Activated naive CD4-positive, alpha-beta T cell treated with anti-CD3 and anti-CD28 coated beads, Interleukin-2, amount 50 U/mL, for 24 hours (primary cell): ENCODE measurements around the gene ATP2A3.

ENCODE experiments used
- H3K27ac Mint-ChIP-seq: one replicate; pipeline ENCODE4 v1.8.0; 2021; ENCODE audit warnings: mild to moderate bottlenecking, mixed read lengths
- H3K27me3 Mint-ChIP-seq: one replicate; pipeline ENCODE4 v1.8.0; 2021; ENCODE audit warnings: mixed read lengths
- H3K36me3 Mint-ChIP-seq: one replicate; pipeline ENCODE4 v1.8.0; 2021; ENCODE audit warnings: mixed read lengths
- H3K4me1 Mint-ChIP-seq: one replicate; pipeline ENCODE4 v1.8.0; 2021; ENCODE audit warnings: mixed read lengths
- H3K4me3 Mint-ChIP-seq: one replicate; pipeline ENCODE4 v1.8.0; 2021; ENCODE audit warnings: mild to moderate bottlenecking, mixed read lengths
- H3K9me3 Mint-ChIP-seq: one replicate; pipeline ENCODE4 v1.8.0; 2021; ENCODE audit warnings: mixed read lengths

The ATP2A3 gene

GRCh38 chr17:3964203-3965117 lies at the start of gene ATP2A3:
Gene ATP2A3 (minus strand): TSS chr17:3964437. CDS start chr17:3964291, 146 bp downstream.
- peak within 1 kb of the TSS; percentile 89 for H3K27ac Mint-ChIP-seq
- peaks cover 46% of the 10 kb centered on the region for H3K4me1 Mint-ChIP-seq
- H3K36me3 Mint-ChIP-seq = peaks cover 2% of the 10 kb centered on the region
- H3K4me3 Mint-ChIP-seq = peak within 1 kb of the TSS; percentile 90
- H3K27me3 Mint-ChIP-seq = no peaks in the 10 kb centered on the region
- no peaks in the 10 kb centered on the region for H3K9me3 Mint-ChIP-seq

GRCh38 chr17:4010754-4011153 lies 46.5 kb upstream of the ATP2A3 start:
- no peaks in the 10 kb centered on the region for H3K27me3 Mint-ChIP-seq
- H3K36me3 Mint-ChIP-seq = peaks cover 11% of the 10 kb centered on the region
- H3K4me1 Mint-ChIP-seq = no peaks in the 10 kb centered on the region
- H3K9me3 Mint-ChIP-seq = no peaks in the 10 kb centered on the region
- no peak overlapping the region for H3K4me3 Mint-ChIP-seq
- no peak overlapping the region for H3K27ac Mint-ChIP-seq

- Mint-ChIP-seq H3K27ac (no peak overlapping the region), H3K4me3 (no peak overlapping the region), H3K4me1 (peaks cover 6% of the 10 kb centered on the region), H3K27me3 (no peaks in the 10 kb centered on the region), H3K9me3 (no peaks in the 10 kb centered on the region), H3K36me3 (peaks cover 4% of the 10 kb centered on the region)
Observed at GRCh38 chr17:4009186-4009785, 45.0 kb upstream of the ATP2A3 start.

- Mint-ChIP-seq H3K4me1 (peaks cover 6% of the 10 kb centered on the region), H3K27ac (no peak overlapping the region), H3K27me3 (no peaks in the 10 kb centered on the region), H3K4me3 (no peak overlapping the region), H3K36me3 (peaks cover 4% of the 10 kb centered on the region), H3K9me3 (no peaks in the 10 kb centered on the region)
Observed at GRCh38 chr17:4008441-4009185, 44.4 kb upstream of the ATP2A3 start.

- peaks cover 6% of the 10 kb centered on the region for H3K4me1 Mint-ChIP-seq
- H3K27ac Mint-ChIP-seq = no peak overlapping the region
- no peak overlapping the region for H3K4me3 Mint-ChIP-seq
- no peaks in the 10 kb centered on the region for H3K27me3 Mint-ChIP-seq
- peaks cover 4% of the 10 kb centered on the region for H3K36me3 Mint-ChIP-seq
- H3K9me3 Mint-ChIP-seq = no peaks in the 10 kb centered on the region
Observed at GRCh38 chr17:4008082-4008435, 43.8 kb upstream of the ATP2A3 start.

GRCh38 chr17:4007346-4008081 lies 43.3 kb upstream of the ATP2A3 start:
- no peak overlapping the region for H3K4me3 Mint-ChIP-seq
- H3K36me3 Mint-ChIP-seq = peaks cover 4% of the 10 kb centered on the region
- no peak overlapping the region for H3K27ac Mint-ChIP-seq
- no peaks in the 10 kb centered on the region for H3K27me3 Mint-ChIP-seq
- H3K9me3 Mint-ChIP-seq = no peaks in the 10 kb centered on the region
- H3K4me1 Mint-ChIP-seq = peaks cover 6% of the 10 kb centered on the region

GRCh38 chr17:4006745-4007211 lies 42.5 kb upstream of the ATP2A3 start:
- no peaks in the 10 kb centered on the region for H3K9me3 Mint-ChIP-seq
- no peaks in the 10 kb centered on the region for H3K27me3 Mint-ChIP-seq
- peaks cover 4% of the 10 kb centered on the region for H3K36me3 Mint-ChIP-seq
- H3K4me1 Mint-ChIP-seq = peaks cover 6% of the 10 kb centered on the region
- H3K4me3 Mint-ChIP-seq = no peak overlapping the region
- no peak overlapping the region for H3K27ac Mint-ChIP-seq

- no peaks in the 10 kb centered on the region for H3K27me3 Mint-ChIP-seq
- H3K4me1 Mint-ChIP-seq = peaks cover 6% of the 10 kb centered on the region
- no peaks in the 10 kb centered on the region for H3K9me3 Mint-ChIP-seq
- H3K4me3 Mint-ChIP-seq = no peak overlapping the region
- no peak overlapping the region for H3K27ac Mint-ChIP-seq
- H3K36me3 Mint-ChIP-seq = peaks cover 4% of the 10 kb centered on the region
Observed at GRCh38 chr17:4006165-4006589, 41.9 kb upstream of the ATP2A3 start.

GRCh38 chr17:4005296-4006164 lies 41.3 kb upstream of the ATP2A3 start:
- Mint-ChIP-seq H3K27me3 (no peaks in the 10 kb centered on the region), H3K4me1 (peaks cover 6% of the 10 kb centered on the region), H3K4me3 (no peak overlapping the region), H3K9me3 (no peaks in the 10 kb centered on the region), H3K27ac (no peak overlapping the region), H3K36me3 (peaks cover 4% of the 10 kb centered on the region)

GRCh38 chr17:4004517-4005295 lies 40.5 kb upstream of the ATP2A3 start:
- H3K9me3 Mint-ChIP-seq = no peaks in the 10 kb centered on the region
- no peak overlapping the region for H3K4me3 Mint-ChIP-seq
- no peaks in the 10 kb centered on the region for H3K27me3 Mint-ChIP-seq
- H3K27ac Mint-ChIP-seq = peak overlapping the region; percentile 52
- H3K4me1 Mint-ChIP-seq = peaks cover 6% of the 10 kb centered on the region
- H3K36me3 Mint-ChIP-seq = peaks cover 4% of the 10 kb centered on the region

GRCh38 chr17:4003501-4004421 lies 39.5 kb upstream of the ATP2A3 start:
- Mint-ChIP-seq H3K36me3 (peaks cover 4% of the 10 kb centered on the region), H3K4me3 (no peak overlapping the region), H3K9me3 (no peaks in the 10 kb centered on the region), H3K4me1 (peaks cover 6% of the 10 kb centered on the region), H3K27me3 (no peaks in the 10 kb centered on the region), H3K27ac (no peak overlapping the region)

GRCh38 chr17:4003131-4003500 lies 38.9 kb upstream of the ATP2A3 start:
- H3K36me3 Mint-ChIP-seq = peaks cover 4% of the 10 kb centered on the region
- H3K4me3 Mint-ChIP-seq = no peak overlapping the region
- H3K9me3 Mint-ChIP-seq = no peaks in the 10 kb centered on the region
- no peaks in the 10 kb centered on the region for H3K27me3 Mint-ChIP-seq
- no peak overlapping the region for H3K27ac Mint-ChIP-seq
- H3K4me1 Mint-ChIP-seq = peaks cover 6% of the 10 kb centered on the region

- H3K36me3 Mint-ChIP-seq = no peaks in the 10 kb centered on the region
- no peaks in the 10 kb centered on the region for H3K27me3 Mint-ChIP-seq
Observed at GRCh38 chr17:4001048-4001590, 36.9 kb upstream of the ATP2A3 start.

More at GRCh38 chr17:4001048-4001590, 36.9 kb upstream of the ATP2A3 start:
- H3K4me3 Mint-ChIP-seq = no peak overlapping the region
- H3K4me1 Mint-ChIP-seq = peaks cover 6% of the 10 kb centered on the region
- H3K27ac Mint-ChIP-seq = no peak overlapping the region
- no peaks in the 10 kb centered on the region for H3K9me3 Mint-ChIP-seq
